ENCODE measurements around the gene EIF3D. TPM values are rescaled to one million over a fixed set of nuclear protein-coding genes. Genes with fewer than 3 reads are reported as not detected.

EIF3D gene
- total RNA-seq, 2 donors from 2014 or later: 74.8 to 96.3 TPM

DNA sequence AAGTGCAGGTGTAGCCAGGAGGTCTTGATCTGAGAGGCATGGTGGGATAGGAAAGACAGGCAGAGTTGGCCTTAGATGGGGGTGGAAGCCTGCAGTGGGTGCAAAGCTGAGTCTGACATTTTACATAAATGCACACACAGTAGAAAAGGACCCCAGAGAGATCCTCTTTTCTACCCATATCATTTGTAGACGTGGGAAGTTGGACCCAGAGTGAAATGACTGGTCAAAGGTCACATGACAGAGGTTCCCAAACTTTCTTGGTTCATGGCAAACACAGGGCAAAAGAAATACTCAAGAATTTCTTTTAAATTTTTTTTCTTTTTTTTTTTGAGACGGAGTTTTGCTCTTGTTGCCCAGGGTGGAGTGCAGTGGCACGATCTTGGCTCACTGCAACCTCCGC lies 16.0 kb downstream of the EIF3D start:
- DNase-seq: no peak
- intact Hi-C loops (cut with DNase I): no loop called here
- no peak for ATAC-seq

- intact Hi-C loops (cut with DNase I): no loop called here
- no peak for DNase-seq
- no peak for ATAC-seq
These were observed 16.6 kb downstream of the EIF3D start for GRCh38 chr22:36512333-36512732.

- DNase-seq (no peak), ATAC-seq (no peak)
- intact Hi-C loops (cut with DNase I): no loop called here
These were observed 17.7 kb downstream of the EIF3D start for GRCh38 chr22:36510966-36511881.

DNA sequence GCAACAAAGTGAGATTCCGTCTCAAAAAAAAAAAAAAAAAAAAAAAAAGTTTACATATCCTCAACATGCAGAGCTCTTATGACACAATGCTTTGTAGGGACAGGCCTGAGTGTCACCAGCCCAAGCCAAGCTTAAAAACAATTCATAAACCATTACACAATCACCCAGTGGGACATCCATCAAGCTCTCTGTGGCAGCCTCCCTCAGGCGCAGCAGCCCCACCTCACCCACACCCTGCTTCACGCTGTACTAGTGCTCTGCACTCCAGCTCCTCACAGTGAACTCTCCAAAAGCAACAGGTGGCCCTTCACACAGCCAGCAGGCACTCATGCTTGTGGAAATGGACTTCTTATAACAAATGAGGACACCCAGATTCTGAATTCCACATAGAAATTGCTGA lies 18.6 kb downstream of the EIF3D start:
- no peak for ATAC-seq
- intact Hi-C loops (cut with DNase I): no loop called here
- no peak for DNase-seq

GRCh38 chr22:36507518-36508010 lies 21.4 kb downstream of the EIF3D start:
- DNase-seq (no peak), ATAC-seq (no peak)
- intact Hi-C loops (cut with DNase I): no loop called here

DNA sequence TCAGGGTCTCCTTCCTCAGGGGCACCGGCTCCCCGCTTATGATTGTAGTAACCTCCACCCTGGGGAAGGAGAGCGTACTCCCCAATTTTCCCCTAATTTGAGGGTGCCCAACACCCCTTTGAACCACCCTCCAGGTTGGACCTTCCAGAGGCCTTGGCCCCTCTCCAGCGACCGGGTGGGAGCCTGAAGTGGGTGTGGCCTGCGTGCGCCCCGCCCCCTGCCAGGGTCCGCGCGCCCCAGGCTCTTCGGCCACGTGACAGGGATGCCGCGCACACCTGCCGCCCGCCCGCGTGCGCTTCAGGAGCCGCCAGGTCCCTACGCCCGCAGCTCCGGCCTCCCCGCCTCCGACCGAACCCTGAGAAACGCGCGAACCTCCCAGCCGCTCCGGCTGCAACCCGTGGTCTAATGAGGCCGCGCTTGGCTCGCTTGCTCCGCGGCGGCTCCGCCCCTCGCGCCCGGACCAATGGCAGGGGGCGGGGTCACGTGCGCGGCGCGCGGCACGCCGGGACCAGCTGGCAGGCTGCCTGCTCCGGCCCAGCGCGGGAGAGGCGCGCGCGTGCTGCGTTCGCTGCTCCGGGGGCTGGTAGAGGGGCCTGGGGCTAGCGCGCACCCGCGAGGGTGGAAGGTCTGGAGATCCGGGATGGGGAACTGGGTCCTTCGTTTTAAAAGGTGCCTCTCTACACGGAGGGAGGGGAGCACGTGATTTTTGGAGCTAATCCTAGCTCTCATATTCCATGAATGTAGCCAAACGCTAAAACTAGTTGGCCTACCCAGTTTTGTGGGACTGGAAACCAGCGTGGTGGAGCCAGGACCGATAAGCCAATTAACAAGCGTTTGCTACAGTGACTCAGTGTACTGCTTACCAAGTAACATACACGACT lies 22.1 kb downstream of the EIF3D start, which contains the start of gene FOXRED2:
Gene FOXRED2, minus strand, starts transcription at position 404 of the 881 bp plus-strand sequence. CDS start 618 bp downstream, outside the sequence.
- ATAC-seq (peak; percentile 89 to 95), DNase-seq (peak; percentile 92)
- intact Hi-C loops (cut with DNase I): no loop called here

DNA sequence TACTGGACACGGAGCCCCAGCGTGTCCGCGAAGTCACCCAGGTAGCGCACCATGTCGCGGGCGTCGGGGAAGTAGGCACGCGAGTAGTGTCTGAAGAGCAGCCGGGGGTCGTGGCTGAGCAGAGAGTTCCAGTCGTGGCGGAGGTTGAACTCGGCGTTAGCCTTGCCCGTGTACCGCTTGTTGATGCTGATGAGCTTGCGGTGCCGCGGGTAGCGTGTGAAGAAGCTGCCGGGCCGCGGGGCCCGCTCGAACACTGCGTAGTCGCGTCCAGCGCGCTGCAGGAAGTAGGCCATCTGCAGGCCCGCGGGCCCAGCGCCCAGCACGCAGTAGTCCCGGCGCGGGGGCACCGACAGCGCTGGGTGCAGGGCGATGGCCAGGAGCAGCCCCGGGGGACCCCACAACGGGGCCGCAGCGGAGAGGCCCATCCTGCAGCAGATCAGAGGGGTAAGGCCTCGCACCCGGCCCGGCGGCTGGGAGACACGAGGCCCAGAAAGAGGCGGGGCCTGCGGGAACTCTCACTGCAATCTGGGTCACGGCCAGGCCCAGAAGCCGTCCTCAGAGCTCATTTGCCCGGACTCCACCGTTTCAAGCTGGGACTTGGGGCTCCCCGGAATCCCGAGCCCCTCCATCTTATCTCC lies 22.8 kb downstream of the EIF3D start:
- ATAC-seq (peak; percentile 1), DNase-seq (peak; percentile 29)
- intact Hi-C loops (cut with DNase I): no loop called here

- ATAC-seq (no peak), DNase-seq (no peak)
- intact Hi-C loops (cut with DNase I): no loop called here
These were observed 30.9 kb downstream of the EIF3D start for GRCh38 chr22:36497910-36498665.

GRCh38 chr22:36493690-36494110 lies 35.3 kb downstream of the EIF3D start:
- intact Hi-C loops (cut with DNase I): no loop called here
- ATAC-seq: peak; percentile 69 to 86
- no peak for DNase-seq

GRCh38 chr22:36492109-36492508 lies 36.9 kb downstream of the EIF3D start:
- intact Hi-C loops (cut with DNase I): no loop called here
- ATAC-seq (no peak), DNase-seq (no peak)

DNA sequence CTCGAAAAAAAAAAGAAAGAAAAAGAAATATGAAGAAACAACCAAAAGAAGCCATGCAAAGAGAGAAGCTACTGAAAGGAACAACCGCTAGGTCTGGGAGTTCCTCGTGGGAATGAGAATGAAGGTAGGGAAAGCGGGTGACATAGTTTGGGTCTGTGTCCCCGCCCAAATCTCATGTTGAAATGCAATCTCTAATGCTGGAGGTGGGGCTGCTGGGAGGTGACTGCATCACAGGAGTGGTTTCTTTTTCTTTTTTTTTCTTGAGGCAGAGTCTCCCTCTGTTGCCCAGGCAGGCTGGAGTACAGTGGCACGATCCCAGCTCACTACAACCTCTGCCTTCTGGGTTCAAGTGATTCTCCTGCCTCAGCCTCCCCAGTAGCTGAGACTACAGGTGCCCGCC lies 37.8 kb downstream of the EIF3D start:
- intact Hi-C loops (cut with DNase I): no loop called here
- ATAC-seq (no peak), DNase-seq (no peak)

GRCh38 chr22:36486619-36487384 lies 42.2 kb downstream of the EIF3D start:
- intact Hi-C loops (cut with DNase I): loop anchor here in 1 of 2 donors (10.0 kb wide), 2 partner anchors 292 to 342 kb away; no protein-coding TSS in a partner anchor
- ATAC-seq (no peak), DNase-seq (no peak)

DNA sequence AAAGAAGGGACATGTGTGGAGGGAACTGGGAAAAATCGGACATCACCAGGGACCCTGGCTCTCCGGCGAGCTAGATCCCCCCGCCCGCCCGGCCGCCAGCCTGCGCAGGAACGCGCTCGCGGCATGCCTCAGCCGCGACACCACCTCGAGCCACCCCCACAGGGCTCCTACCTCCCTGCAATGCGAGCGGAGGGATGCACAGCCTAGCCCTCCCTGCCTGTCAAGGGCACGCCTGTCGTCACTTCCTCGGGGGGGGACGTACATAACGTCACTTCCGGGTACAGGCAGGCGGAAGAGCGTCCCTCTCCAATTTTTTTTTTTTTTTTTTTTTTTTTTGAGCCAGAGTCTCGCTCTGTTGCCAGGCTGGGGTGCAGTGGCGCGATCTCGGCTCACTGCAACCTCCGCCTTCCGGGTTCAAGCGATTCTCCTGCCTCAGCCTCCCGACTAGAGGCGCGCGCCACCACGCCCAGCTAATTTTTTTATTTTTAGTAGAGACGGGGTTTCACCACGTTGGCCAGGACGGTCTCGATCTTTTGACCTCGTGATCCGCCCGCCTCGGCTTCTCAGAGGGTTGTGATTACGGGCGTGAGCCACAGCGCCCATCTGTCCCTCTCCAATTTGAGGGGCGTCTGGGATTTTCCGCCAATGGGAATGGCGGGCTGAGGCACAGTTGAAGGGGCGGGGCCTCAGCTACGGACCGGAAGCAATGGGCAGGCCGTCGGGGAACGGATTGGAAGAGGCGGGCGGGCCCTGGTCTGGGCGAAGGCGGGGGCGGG lies 47.4 kb downstream of the EIF3D start, which contains the start of gene TXN2:
Gene TXN2, minus strand, starts transcription at position 248 of the 776 bp plus-strand sequence. CDS start 803 bp downstream, outside the sequence.
- intact Hi-C loops (cut with DNase I): loop anchor here in 1 of 2 donors (2.0 to 10.0 kb wide), 3 partner anchors 35 to 337 kb away; no protein-coding TSS in a partner anchor
- peak; percentile 98 for DNase-seq

DNA sequence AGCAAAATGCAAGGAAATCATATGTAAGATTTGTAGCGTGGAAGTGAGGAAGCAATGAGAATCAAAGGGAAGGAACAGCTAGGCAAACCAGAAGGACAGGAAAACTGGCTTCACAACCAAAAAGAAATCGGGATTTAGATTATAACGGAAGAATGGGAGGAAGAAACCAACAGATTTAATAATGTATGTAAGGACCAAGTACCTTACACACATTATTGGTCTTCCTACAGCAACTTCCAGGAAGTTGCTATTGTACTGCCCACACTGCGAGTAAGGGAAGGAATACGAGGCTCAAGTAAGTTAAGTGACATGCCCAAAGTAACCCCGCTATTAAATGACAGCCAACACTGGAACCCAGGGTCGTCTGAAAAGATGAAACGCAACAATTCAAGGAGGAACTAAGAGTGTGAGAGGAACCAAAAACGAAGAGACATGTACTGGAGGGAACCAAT lies 48.0 kb downstream of the EIF3D start:
- no peak for DNase-seq
- no peak for ATAC-seq
- intact Hi-C loops (cut with DNase I): loop anchor here in 1 of 2 donors (2.0 to 10.0 kb wide), 3 partner anchors 34 to 336 kb away; no protein-coding TSS in a partner anchor

More for the DNA sequence above, 47.4 kb downstream of the EIF3D start, which contains the start of gene TXN2:
- ATAC-seq: peak; percentile 95 to 97

GRCh38 chr22:36478966-36479365 lies 50.0 kb downstream of the EIF3D start:
- intact Hi-C loops (cut with DNase I): loop anchor here in 1 of 2 donors (10.0 kb wide), 1 partner anchor 174 kb away; no protein-coding TSS in a partner anchor
- DNase-seq: no peak
- no peak for ATAC-seq

DNA sequence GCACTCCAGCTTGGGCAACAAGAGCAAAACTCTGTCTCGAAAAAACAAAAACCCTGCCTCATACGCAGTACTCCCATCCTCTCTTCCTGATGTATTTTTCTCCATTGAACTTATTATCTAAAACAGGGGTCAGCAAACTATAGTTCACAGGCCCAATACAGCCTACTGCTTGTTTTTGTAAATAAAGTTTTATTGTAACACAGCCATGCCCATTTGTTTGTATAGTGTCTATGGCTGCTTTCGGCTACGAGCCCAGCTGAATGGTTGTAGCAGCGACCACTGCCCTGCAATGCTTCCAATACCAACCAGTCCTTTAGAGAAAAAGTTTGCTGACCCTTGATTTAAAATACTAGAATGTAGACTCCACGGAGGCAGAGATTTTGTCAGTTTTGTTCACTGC lies 53.6 kb downstream of the EIF3D start:
- DNase-seq: no peak
- intact Hi-C loops (cut with DNase I): loop anchor here in 1 of 2 donors (10.0 kb wide), 1 partner anchor 171 kb away; no protein-coding TSS in a partner anchor

More for the DNA sequence above, 53.6 kb downstream of the EIF3D start:
- ATAC-seq: no peak

Measured in left cardiac atrium (tissue), 4 donors.